ENCODE measurements around the gene ELF2. TPM values are rescaled to one million over a fixed set of nuclear protein-coding genes. Genes with fewer than 3 reads are reported as not detected.
A peak's percentile ranks its signal among the peaks of the same experiment; 100 is the strongest.

Gene ELF2
- polyA plus RNA-seq, 1 of the 3 experiments (the other 2 are of a cell fraction), result 14.0 TPM

- TF ChIP-seq ZBTB33 (IDR thresholded peaks at IDR 0.05; ENCODE audit: borderline replicate concordance, low read depth) (peak; percentile 84; the same call in 1 of the 2 replicates), YY1 (IDR thresholded peaks at IDR 0.05; ENCODE audit: low read depth) (no peak), USF2 (IDR thresholded peaks at IDR 0.05; ENCODE audit: borderline replicate concordance, low read depth, low read length) (no peak), POLR2AphosphoS5 (IDR thresholded peaks at IDR 0.05; ENCODE audit: low read depth, low read length) (peak; percentile 60; the same call in 1 of the 2 replicates), IRF3 (IDR thresholded peaks at IDR 0.05; ENCODE audit: low read depth, low read length) (no peak), FOSL2 (IDR thresholded peaks at IDR 0.05; ENCODE audit: borderline replicate concordance, low read depth) (peak; percentile 98), FOXJ3 (CRISPR knock-in tag; IDR thresholded peaks at IDR 0.05) (no peak), REST (IDR thresholded peaks at IDR 0.05; ENCODE audit: low read depth, low read length) (peak; percentile 60; the same call in 1 of the 2 replicates), GABPA (IDR thresholded peaks at IDR 0.05; ENCODE audit: low read depth) (0 out of 2 replicates have a peak, but pooled peaks have one; percentile 21), SIN3A (IDR thresholded peaks at IDR 0.05; ENCODE audit: borderline replicate concordance, low read depth, low read length) (peak; percentile 18; the same call in 1 of the 2 replicates), MAX (IDR thresholded peaks at IDR 0.05; ENCODE audit: low read depth) (peak; percentile 41)
- TF ChIP-seq, protein P1, sequence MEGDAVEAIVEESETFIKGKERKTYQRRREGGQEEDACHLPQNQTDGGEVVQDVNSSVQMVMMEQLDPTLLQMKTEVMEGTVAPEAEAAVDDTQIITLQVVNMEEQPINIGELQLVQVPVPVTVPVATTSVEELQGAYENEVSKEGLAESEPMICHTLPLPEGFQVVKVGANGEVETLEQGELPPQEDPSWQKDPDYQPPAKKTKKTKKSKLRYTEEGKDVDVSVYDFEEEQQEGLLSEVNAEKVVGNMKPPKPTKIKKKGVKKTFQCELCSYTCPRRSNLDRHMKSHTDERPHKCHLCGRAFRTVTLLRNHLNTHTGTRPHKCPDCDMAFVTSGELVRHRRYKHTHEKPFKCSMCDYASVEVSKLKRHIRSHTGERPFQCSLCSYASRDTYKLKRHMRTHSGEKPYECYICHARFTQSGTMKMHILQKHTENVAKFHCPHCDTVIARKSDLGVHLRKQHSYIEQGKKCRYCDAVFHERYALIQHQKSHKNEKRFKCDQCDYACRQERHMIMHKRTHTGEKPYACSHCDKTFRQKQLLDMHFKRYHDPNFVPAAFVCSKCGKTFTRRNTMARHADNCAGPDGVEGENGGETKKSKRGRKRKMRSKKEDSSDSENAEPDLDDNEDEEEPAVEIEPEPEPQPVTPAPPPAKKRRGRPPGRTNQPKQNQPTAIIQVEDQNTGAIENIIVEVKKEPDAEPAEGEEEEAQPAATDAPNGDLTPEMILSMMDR (IDR thresholded peaks at IDR 0.05), result no peak
These were observed 162.4 kb downstream of the ELF2 start (continued) for GRCh38 chr4:139014371-139015268.
